ENCODE measurements around the gene S100A6. TPM values are rescaled to one million over a fixed set of nuclear protein-coding genes. Genes with fewer than 3 reads are reported as not detected.

Gene S100A6
- polyA plus RNA-seq, 2 donors, result 936 to 2,978 TPM

DNA sequence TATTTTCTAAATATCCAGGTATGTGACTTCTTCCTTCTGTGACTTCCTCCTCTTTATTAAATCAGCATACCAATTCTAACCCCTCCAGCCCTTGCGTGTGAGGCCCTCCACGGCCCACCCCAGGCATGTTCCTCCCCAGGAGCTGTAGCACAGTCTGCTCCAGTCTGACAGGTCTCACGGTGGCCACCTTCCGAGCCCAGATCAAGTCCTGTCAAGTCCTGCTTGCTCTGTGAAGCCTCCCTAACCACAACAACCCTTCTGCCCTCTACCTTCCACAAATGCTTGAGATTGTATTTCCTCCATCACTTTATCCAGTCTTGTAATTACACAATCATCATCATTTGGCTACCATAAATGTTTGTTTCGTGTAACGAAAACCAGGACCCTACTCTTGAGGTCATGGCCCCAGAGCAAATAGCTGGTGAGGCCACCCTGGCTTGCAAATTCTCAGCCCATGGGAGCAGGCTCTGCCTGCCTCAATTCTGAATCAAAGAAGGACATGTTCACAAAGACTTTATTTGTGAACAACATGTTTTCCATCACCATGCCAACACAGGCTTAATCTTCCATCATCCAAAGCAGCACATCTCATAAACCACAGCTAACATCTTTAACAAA, 42.3 kb downstream of the S100A6 start:
- H3K9me3 ChIP-seq (ENCODE audit: control insufficient read depth in 2 of 2, insufficient read depth in 1 of 2, low read depth in 1 of 2, low read length in 1 of 2), result no peaks in the 10 kb centered on the region
- H3K27ac ChIP-seq (ENCODE audit: low read depth in 2 of 2, low read length in 1 of 2), result peak overlapping the region; percentile 57 to 80
- peaks cover 3 to 11% of the 10 kb centered on the region in 2 donors for H3K4me1 ChIP-seq (ENCODE audit: control insufficient read depth in 2 of 2, insufficient read depth in 2 of 2, low read length in 1 of 2)
- H3K4me3 ChIP-seq (ENCODE audit: low read depth in 1 of 2, low read length in 2 of 2), result no peak overlapping the region
- no peaks in the 10 kb centered on the region for H3K36me3 ChIP-seq (ENCODE audit: control insufficient read depth in 2 of 2, insufficient read depth in 2 of 2, low read length in 1 of 2)
- WGBS, 2 donors, result 47 to 48% methylated on average over 6 of the region's 6 CpGs
- no peaks in the 10 kb centered on the region for H3K27me3 ChIP-seq (ENCODE audit: control insufficient read depth in 1 of 2, insufficient read depth in 2 of 2, low read length in 2 of 2)

DNA sequence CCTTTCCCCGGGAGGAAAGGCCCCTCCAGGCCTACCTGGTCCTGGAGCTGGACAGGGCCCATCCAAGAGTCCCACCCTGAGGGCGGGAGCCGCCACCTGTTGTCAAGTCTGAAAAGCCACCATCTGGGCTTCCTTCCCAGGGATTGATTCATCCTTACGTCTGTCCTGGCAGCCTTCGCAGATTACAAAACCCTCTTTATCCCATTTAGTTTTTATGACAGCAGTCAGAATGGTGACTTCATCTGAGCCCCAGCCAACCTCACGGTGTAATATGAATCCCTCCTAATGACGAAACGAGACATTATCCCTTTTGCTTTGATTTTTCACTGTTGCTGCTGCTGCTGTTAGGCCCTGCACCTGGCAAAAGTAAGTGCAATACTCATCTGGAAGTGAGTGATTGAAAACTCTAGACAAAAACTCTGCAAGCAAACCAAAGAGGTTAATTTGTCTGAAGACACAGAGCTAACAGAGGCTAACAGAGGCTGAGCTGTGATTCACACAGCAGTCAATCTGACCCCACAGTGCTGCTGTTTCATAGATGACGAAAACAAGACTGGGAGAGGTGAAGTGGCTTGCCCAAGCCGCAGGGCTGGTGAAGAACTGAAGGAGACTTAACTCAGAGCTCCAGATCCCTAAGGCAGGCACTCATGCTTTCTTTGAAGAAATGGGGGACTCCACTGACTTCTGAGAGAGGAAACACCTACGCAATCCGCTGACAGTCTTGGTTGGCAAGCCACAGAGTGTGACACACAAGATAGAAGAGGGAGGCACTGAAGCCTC, 45.3 kb downstream of the S100A6 start:
- peak overlapping the region; percentile 87 to 96 for H3K27ac ChIP-seq (ENCODE audit: low read depth in 2 of 2, low read length in 1 of 2)
- H3K4me1 ChIP-seq (ENCODE audit: control insufficient read depth in 2 of 2, insufficient read depth in 2 of 2, low read length in 1 of 2), result peaks cover 3 to 14% of the 10 kb centered on the region in 2 donors
- no peaks in the 10 kb centered on the region for H3K27me3 ChIP-seq (ENCODE audit: control insufficient read depth in 1 of 2, insufficient read depth in 2 of 2, low read length in 2 of 2)
- no peaks in the 10 kb centered on the region for H3K9me3 ChIP-seq (ENCODE audit: control insufficient read depth in 2 of 2, insufficient read depth in 1 of 2, low read depth in 1 of 2, low read length in 1 of 2)
- no peak overlapping the region for H3K4me3 ChIP-seq (ENCODE audit: low read depth in 1 of 2, low read length in 2 of 2)
- H3K36me3 ChIP-seq (ENCODE audit: control insufficient read depth in 2 of 2, insufficient read depth in 2 of 2, low read length in 1 of 2), result no peaks in the 10 kb centered on the region
- 26 to 39% methylated on average over 12 of the region's 12 CpGs for WGBS, 2 donors

DNA sequence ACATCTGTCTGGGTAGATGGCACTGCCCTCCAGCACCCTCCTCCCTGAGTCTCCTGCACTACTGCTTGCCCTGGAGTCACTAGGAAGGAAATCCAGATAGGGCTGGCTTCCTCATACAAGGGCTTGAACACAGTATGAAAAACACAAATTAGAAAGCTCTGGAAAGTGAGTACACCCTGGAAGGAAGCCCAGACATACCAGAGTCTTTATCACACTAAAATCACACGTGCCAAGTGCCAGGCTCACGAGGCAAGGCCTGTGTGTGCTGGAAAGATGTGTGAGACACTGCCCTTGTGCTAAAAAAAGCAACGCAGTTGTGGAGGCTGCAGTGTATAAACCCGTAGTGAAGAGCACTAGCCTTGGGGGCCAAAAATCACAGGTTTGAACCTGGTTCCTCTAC, 47.1 kb downstream of the S100A6 start:
- H3K9me3 ChIP-seq (ENCODE audit: control insufficient read depth in 2 of 2, insufficient read depth in 1 of 2, low read depth in 1 of 2, low read length in 1 of 2), result no peaks in the 10 kb centered on the region
- peak overlapping the region in 1 of 2 donors; percentile 74 for H3K27ac ChIP-seq (ENCODE audit: low read depth in 2 of 2, low read length in 1 of 2)
- no peak overlapping the region for H3K4me3 ChIP-seq (ENCODE audit: low read depth in 1 of 2, low read length in 2 of 2)
- WGBS, 2 donors, result 16 to 18% methylated on average over 4 of the region's 4 CpGs
- no peaks in the 10 kb centered on the region for H3K36me3 ChIP-seq (ENCODE audit: control insufficient read depth in 2 of 2, insufficient read depth in 2 of 2, low read length in 1 of 2)
- peaks cover 3 to 22% of the 10 kb centered on the region in 2 donors for H3K4me1 ChIP-seq (ENCODE audit: control insufficient read depth in 2 of 2, insufficient read depth in 2 of 2, low read length in 1 of 2)
- no peaks in the 10 kb centered on the region for H3K27me3 ChIP-seq (ENCODE audit: control insufficient read depth in 1 of 2, insufficient read depth in 2 of 2, low read length in 2 of 2)

DNA sequence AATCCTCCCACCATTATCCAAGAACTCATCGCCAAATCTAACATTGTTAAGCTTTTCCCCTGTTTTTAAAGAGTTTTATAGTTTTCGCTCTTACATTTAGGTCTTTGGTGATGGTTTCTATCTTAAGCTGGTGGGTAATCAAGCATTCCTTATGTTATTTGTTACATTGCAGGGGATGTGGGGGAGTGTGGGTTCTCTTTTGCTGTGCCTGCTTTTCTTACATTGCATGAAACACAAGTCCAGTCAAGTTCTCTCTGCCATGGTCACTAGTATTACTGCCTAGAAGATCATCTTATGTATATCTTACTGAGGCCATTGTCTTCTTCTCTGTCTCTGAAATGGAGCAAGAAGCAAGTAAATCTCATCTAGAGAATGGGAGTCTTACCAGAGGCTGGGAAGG, 48.1 kb downstream of the S100A6 start:
- WGBS, 2 donors, result 97 to 98% methylated on average over 2 of the region's 2 CpGs
- peaks cover 3 to 23% of the 10 kb centered on the region in 2 donors for H3K4me1 ChIP-seq (ENCODE audit: control insufficient read depth in 2 of 2, insufficient read depth in 2 of 2, low read length in 1 of 2)
- no peak overlapping the region for H3K4me3 ChIP-seq (ENCODE audit: low read depth in 1 of 2, low read length in 2 of 2)
- no peaks in the 10 kb centered on the region for H3K9me3 ChIP-seq (ENCODE audit: control insufficient read depth in 2 of 2, insufficient read depth in 1 of 2, low read depth in 1 of 2, low read length in 1 of 2)
- H3K27ac ChIP-seq (ENCODE audit: low read depth in 2 of 2, low read length in 1 of 2), result no peak overlapping the region
- no peaks in the 10 kb centered on the region for H3K27me3 ChIP-seq (ENCODE audit: control insufficient read depth in 1 of 2, insufficient read depth in 2 of 2, low read length in 2 of 2)
- H3K36me3 ChIP-seq (ENCODE audit: control insufficient read depth in 2 of 2, insufficient read depth in 2 of 2, low read length in 1 of 2), result no peaks in the 10 kb centered on the region

DNA sequence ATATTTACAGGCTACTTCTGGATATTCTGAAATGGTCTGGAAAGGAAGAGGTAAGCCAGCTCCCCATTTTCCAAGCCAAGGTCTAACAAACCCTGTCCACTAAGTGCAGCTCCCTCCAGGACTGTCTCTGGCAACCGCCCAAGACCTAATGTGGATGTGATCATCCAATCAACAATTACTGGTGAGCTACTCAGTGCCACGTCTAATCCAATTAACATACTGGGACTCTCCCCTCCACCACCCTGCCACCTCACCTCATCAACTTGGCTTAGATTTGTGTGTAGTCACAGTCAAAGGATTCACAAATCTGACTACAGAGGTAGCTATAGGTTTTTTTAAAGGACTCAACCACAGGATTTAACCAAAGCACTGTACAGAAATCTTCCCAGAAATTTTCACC, 49.9 kb downstream of the S100A6 start:
- Histone ChIP-seq H3K27ac (ENCODE audit: low read depth in 2 of 2, low read length in 1 of 2) (peak overlapping the region; percentile 87 to 88), H3K36me3 (ENCODE audit: control insufficient read depth in 2 of 2, insufficient read depth in 2 of 2, low read length in 1 of 2) (no peaks in the 10 kb centered on the region), H3K4me1 (ENCODE audit: control insufficient read depth in 2 of 2, insufficient read depth in 2 of 2, low read length in 1 of 2) (peaks cover under 1 to 17% of the 10 kb centered on the region in 2 donors), H3K4me3 (ENCODE audit: low read depth in 1 of 2, low read length in 2 of 2) (no peak overlapping the region), H3K9me3 (ENCODE audit: control insufficient read depth in 2 of 2, insufficient read depth in 1 of 2, low read depth in 1 of 2, low read length in 1 of 2) (no peaks in the 10 kb centered on the region), H3K27me3 (ENCODE audit: control insufficient read depth in 1 of 2, insufficient read depth in 2 of 2, low read length in 2 of 2) (no peaks in the 10 kb centered on the region)
- 54 to 67% methylated on average over 2 of the region's 2 CpGs for WGBS, 2 donors

Other genes starting within 250 kb of the S100A6 start
- 10 to 100 TPM in 1 of 2 donors, 1 to 10 TPM in 1; 9.9 to 21.5 TPM for gene PGLYRP3, start 223.0 kb downstream of the S100A6 start, polyA plus RNA-seq
- 1 to 10 TPM; 3.1 to 3.3 TPM for gene PGLYRP4, start 187.2 kb downstream of the S100A6 start, polyA plus RNA-seq
- gene S100A9, start 178.1 kb downstream of the S100A6 start, polyA plus RNA-seq, result over 10,000 TPM; 47,233 to 60,368 TPM
- gene S100A12, start 160.4 kb downstream of the S100A6 start, polyA plus RNA-seq, result 100 to 1,000 TPM in 1 of 2 donors, 10 to 100 TPM in 1; 67.2 to 222 TPM
- over 10,000 TPM; 44,360 to 65,887 TPM for gene S100A8, start 144.9 kb downstream of the S100A6 start, polyA plus RNA-seq
- 1 to 10 TPM in 1 of 2 donors, under 1 TPM in 1; 0.02 to 1.3 TPM for gene S100A7A, start 119.5 kb downstream of the S100A6 start, polyA plus RNA-seq
- gene S100A7, start 75.3 kb downstream of the S100A6 start, polyA plus RNA-seq, result 100 to 1,000 TPM; 115 to 689 TPM
- gene S100A5, start 4.9 kb upstream of the S100A6 start, polyA plus RNA-seq, result under 1 TPM in 1 of 2 donors, not detected in 1; 0.11 TPM
- 100 to 1,000 TPM; 145 to 249 TPM for gene S100A4, start 9.8 kb upstream of the S100A6 start, polyA plus RNA-seq
- 10 to 100 TPM; 10.2 to 27.5 TPM for gene S100A3, start 13.3 kb upstream of the S100A6 start, polyA plus RNA-seq
- gene S100A2, start 29.9 kb upstream of the S100A6 start, polyA plus RNA-seq, result 1,000 to 10,000 TPM; 2,831 to 3,591 TPM
- 1,000 to 10,000 TPM; 2,016 to 2,151 TPM for gene S100A16, start 77.1 kb upstream of the S100A6 start, polyA plus RNA-seq
- 1,000 to 10,000 TPM; 2,532 to 3,167 TPM for gene S100A14, start 80.3 kb upstream of the S100A6 start, polyA plus RNA-seq
- gene S100A13, start 91.5 kb upstream of the S100A6 start, polyA plus RNA-seq, result 100 to 1,000 TPM in 1 of 2 donors, 10 to 100 TPM in 1; 74.3 to 122 TPM
- 1 to 10 TPM in 1 of 2 donors, under 1 TPM in 1; 0.93 to 2.3 TPM for gene S100A1, start 92.4 kb upstream of the S100A6 start, polyA plus RNA-seq
- gene CHTOP, start 98.1 kb upstream of the S100A6 start, polyA plus RNA-seq, result 10 to 100 TPM; 41.6 to 45.5 TPM
- gene SNAPIN, start 122.7 kb upstream of the S100A6 start, polyA plus RNA-seq, result 10 to 100 TPM; 20.0 to 35.3 TPM
- 10 to 100 TPM; 22.5 to 99.9 TPM for gene ILF2, start 135.0 kb upstream of the S100A6 start, polyA plus RNA-seq
- gene NPR1, start 142.7 kb upstream of the S100A6 start, polyA plus RNA-seq, result 1 to 10 TPM; 2.2 to 3.6 TPM
- 10 to 100 TPM; 16.4 to 30.8 TPM for gene INTS3, start 192.1 kb upstream of the S100A6 start, polyA plus RNA-seq
- gene SLC27A3, start 239.4 kb upstream of the S100A6 start, polyA plus RNA-seq, result 10 to 100 TPM; 18.6 to 30.9 TPM